GM12865 (cell line): ENCODE data around the gene NUDT8.

Experiments used
- DNase-seq: peaks from one replicate; pipeline ENCODE4 v3.0.0; 2010; ENCODE audit warnings: low read depth
- H3K4me3 ChIP-seq: 2 replicates; pipeline ENCODE4 v1.5.1; 2011; ENCODE audit warnings: mild to moderate bottlenecking, low read depth, low read length, control low read depth
- CTCF ChIP-seq: IDR thresholded peaks from 2 replicates; pipeline ENCODE4 v1.5.1; 2011; ENCODE audit warnings: low read length, control low read depth, low read depth, inconsistent platforms; ENCODE audit not compliant: insufficient read depth; ENCODE audit errors: missing control alignments

The NUDT8 gene

GRCh38 chr11:67648796-67649613 lies 19.3 kb upstream of the NUDT8 start:
- peak; percentile 73 for DNase-seq
- no peak for TF ChIP-seq CTCF
- H3K4me3 ChIP-seq = no peak overlapping the region

GRCh38 chr11:67648140-67648795 lies 18.5 kb upstream of the NUDT8 start:
- DNase-seq = peak; percentile 87
- H3K4me3 ChIP-seq = no peak overlapping the region
- peak; percentile 74 for TF ChIP-seq CTCF

- no peak for TF ChIP-seq CTCF
- no peak overlapping the region for H3K4me3 ChIP-seq
- DNase-seq = no peak
These were observed 17.7 kb upstream of the NUDT8 start for GRCh38 chr11:67647471-67647870.

- H3K4me3 ChIP-seq = 0 out of 2 replicates have a peak overlapping the region, but pooled peaks have one; percentile 10
- TF ChIP-seq CTCF = no peak
- DNase-seq = peak; percentile 86
These were observed 17.0 kb upstream of the NUDT8 start for GRCh38 chr11:67646535-67647336.

GRCh38 chr11:67645521-67646461 lies 16.1 kb upstream of the NUDT8 start:
- TF ChIP-seq CTCF = peak; percentile 22
- H3K4me3 ChIP-seq = no peak overlapping the region
- peak; percentile 44 for DNase-seq
